ENCODE results near the gene LSAMP.

DNA sequence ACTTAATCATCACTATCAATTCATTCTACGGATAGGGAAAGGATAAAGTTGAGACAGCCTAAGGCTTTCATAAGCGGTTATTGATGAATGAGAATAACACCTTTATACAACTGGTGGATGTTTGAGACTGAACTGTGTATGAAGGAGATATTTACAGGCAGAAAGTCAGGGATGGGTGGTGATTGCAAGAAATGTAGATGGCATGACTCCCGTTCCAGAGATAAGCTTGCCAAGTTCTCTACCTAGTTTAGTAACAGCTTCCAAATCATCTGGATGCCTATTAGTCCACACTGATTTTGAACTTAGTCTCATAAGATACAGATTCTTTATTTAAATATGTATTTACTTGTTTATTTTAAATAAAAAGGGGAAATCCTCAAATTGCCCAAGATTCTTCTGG, 463.2 kb downstream of the LSAMP start:
- TF ChIP-seq, protein P1, sequence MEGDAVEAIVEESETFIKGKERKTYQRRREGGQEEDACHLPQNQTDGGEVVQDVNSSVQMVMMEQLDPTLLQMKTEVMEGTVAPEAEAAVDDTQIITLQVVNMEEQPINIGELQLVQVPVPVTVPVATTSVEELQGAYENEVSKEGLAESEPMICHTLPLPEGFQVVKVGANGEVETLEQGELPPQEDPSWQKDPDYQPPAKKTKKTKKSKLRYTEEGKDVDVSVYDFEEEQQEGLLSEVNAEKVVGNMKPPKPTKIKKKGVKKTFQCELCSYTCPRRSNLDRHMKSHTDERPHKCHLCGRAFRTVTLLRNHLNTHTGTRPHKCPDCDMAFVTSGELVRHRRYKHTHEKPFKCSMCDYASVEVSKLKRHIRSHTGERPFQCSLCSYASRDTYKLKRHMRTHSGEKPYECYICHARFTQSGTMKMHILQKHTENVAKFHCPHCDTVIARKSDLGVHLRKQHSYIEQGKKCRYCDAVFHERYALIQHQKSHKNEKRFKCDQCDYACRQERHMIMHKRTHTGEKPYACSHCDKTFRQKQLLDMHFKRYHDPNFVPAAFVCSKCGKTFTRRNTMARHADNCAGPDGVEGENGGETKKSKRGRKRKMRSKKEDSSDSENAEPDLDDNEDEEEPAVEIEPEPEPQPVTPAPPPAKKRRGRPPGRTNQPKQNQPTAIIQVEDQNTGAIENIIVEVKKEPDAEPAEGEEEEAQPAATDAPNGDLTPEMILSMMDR (IDR thresholded peaks at IDR 0.05; ENCODE audit: low read depth, low read length) = no peak
- no peak for TF ChIP-seq EZH2phosphoT487 (IDR thresholded peaks at IDR 0.05; ENCODE audit: low read depth)
